ENCODE data around the gene DST.

Gene DST

DNA sequence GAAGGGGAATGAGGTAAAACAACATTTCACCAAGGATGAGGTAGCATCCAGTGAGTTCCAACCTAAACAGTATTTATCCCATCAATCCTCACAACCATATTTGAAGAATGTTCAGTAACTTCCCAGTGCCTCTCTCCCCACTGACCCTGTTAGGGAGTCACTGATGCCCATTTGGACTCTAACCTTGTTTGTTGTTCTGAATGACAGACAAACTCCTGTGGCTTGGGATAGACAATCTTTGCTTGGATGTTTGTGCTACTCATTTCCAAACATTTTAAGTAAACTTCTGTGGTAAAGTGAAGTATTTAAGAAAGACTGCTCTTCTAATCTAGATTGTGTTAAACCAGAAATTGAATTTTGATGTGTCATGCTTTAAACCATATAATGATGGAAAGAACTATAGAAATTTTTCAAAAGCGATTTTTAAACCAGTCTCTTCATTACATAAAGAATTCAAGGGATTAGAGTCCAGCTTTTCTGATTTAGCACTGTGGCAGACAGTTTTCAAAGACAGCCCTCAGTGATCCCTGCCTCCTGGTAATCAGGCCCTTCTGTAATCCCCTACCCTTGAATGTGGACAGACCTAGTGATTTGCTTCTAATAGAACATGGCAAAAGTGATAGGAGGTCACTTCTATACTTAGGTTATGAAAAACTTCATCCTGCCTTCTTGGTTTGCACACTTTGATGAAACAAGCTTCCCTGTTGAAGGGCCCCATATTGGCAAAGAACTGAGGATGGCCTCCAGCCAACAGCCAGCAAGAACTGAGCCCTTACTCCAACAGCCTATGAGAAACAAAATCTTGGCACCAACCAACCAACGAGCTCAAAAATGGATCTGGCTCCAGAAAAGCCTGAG, 191.6 kb downstream of the DST start:
- no peaks in the 10 kb centered on the region for H3K9me3 ChIP-seq
- no peaks in the 10 kb centered on the region; the same call in 1 of the 2 replicates for H3K36me3 ChIP-seq
- TF ChIP-seq, protein P1, sequence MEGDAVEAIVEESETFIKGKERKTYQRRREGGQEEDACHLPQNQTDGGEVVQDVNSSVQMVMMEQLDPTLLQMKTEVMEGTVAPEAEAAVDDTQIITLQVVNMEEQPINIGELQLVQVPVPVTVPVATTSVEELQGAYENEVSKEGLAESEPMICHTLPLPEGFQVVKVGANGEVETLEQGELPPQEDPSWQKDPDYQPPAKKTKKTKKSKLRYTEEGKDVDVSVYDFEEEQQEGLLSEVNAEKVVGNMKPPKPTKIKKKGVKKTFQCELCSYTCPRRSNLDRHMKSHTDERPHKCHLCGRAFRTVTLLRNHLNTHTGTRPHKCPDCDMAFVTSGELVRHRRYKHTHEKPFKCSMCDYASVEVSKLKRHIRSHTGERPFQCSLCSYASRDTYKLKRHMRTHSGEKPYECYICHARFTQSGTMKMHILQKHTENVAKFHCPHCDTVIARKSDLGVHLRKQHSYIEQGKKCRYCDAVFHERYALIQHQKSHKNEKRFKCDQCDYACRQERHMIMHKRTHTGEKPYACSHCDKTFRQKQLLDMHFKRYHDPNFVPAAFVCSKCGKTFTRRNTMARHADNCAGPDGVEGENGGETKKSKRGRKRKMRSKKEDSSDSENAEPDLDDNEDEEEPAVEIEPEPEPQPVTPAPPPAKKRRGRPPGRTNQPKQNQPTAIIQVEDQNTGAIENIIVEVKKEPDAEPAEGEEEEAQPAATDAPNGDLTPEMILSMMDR (IDR thresholded peaks at IDR 0.05; ENCODE audit: low read depth, low read length) = no peak
- H3K4me3 ChIP-seq (ENCODE audit: low read depth, low read length) = no peak overlapping the region
- DNase-seq = no peak
- H3K27me3 ChIP-seq = no peaks in the 10 kb centered on the region
- peaks cover 11% of the 10 kb centered on the region; the same call in 1 of the 2 replicates for H3K4me1 ChIP-seq

GRCh38 chr6:56450376-56450775, 192.3 kb downstream of the DST start:
- no peak for DNase-seq
- TF ChIP-seq, protein P1 (IDR thresholded peaks at IDR 0.05; ENCODE audit: low read depth, low read length) = no peak

GRCh38 chr6:56448046-56448445, 194.6 kb downstream of the DST start:
- H3K36me3 ChIP-seq = no peaks in the 10 kb centered on the region; the same call in 1 of the 2 replicates
- H3K4me3 ChIP-seq (ENCODE audit: low read depth, low read length) = no peak overlapping the region
- peaks cover 11% of the 10 kb centered on the region; the same call in 1 of the 2 replicates for H3K4me1 ChIP-seq
- TF ChIP-seq, protein P1 (IDR thresholded peaks at IDR 0.05; ENCODE audit: low read depth, low read length) = no peak
- no peaks in the 10 kb centered on the region for H3K9me3 ChIP-seq
- no peaks in the 10 kb centered on the region for H3K27me3 ChIP-seq
- DNase-seq = no peak

More at GRCh38 chr6:56450376-56450775, 192.3 kb downstream of the DST start:
- Histone ChIP-seq H3K4me3 (ENCODE audit: low read depth, low read length) (no peak overlapping the region), H3K27me3 (no peaks in the 10 kb centered on the region), H3K4me1 (peaks cover 11% of the 10 kb centered on the region; the same call in 1 of the 2 replicates), H3K36me3 (no peaks in the 10 kb centered on the region; the same call in 1 of the 2 replicates), H3K9me3 (no peaks in the 10 kb centered on the region)

DNA sequence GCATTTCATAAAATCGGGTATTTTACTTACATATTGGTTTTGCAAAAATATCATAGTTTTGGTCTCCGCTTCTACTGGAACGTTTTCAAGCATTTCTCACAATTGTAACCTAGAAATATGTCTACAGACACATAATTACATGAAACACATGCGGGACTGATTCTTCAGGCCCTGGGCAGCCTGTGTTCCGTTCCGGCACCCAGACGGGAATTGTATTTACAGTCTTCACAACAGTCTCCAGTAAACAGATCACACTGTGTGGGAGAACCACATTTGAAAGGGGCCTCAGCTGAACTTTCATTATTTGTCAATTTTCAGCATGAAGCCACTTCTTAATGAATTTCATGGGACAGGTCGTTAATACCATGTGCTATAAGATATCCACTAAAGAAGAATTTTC, 196.9 kb downstream of the DST start:
- Histone ChIP-seq H3K9me3 (no peaks in the 10 kb centered on the region), H3K36me3 (no peaks in the 10 kb centered on the region), H3K27me3 (no peaks in the 10 kb centered on the region), H3K4me3 (ENCODE audit: low read depth, low read length) (no peak overlapping the region), H3K4me1 (peaks cover 5% of the 10 kb centered on the region; the same call in 1 of the 2 replicates)
- DNase-seq = no peak
- TF ChIP-seq, protein P1 (IDR thresholded peaks at IDR 0.05; ENCODE audit: low read depth, low read length) = no peak

GRCh38 chr6:56444855-56445254, 197.8 kb downstream of the DST start:
- TF ChIP-seq, protein P1 (IDR thresholded peaks at IDR 0.05; ENCODE audit: low read depth, low read length) = no peak

DNA sequence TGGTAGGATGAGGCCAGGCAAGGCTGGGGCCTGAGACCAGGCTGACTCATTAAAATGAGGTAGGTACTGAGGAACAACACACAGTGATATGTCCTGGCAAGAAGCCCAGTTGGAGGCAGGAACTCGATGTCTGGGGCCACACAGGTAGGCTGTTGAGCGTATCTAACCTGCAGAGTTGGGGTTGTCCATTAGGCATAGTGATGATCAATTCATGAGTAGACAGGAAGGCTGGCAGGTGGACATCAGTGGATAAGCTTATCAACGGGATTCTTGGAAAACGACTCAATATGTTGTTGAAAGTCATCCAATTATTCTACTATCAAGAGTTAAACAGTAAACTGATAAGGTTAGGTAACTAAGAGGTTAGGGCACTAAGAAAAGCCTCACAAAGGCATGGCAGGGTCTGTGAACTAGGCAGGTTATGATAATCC, 202.1 kb downstream of the DST start:
- H3K9me3 ChIP-seq = no peaks in the 10 kb centered on the region
- TF ChIP-seq, protein P1 (IDR thresholded peaks at IDR 0.05; ENCODE audit: low read depth, low read length) = no peak
- H3K27me3 ChIP-seq = no peaks in the 10 kb centered on the region
- no peaks in the 10 kb centered on the region for H3K4me1 ChIP-seq
- no peak overlapping the region for H3K4me3 ChIP-seq (ENCODE audit: low read depth, low read length)
- no peaks in the 10 kb centered on the region for H3K36me3 ChIP-seq
- DNase-seq = no peak

More at GRCh38 chr6:56444855-56445254, 197.8 kb downstream of the DST start:
- H3K4me1 ChIP-seq = no peaks in the 10 kb centered on the region
- no peaks in the 10 kb centered on the region for H3K27me3 ChIP-seq
- no peak for DNase-seq
- H3K4me3 ChIP-seq (ENCODE audit: low read depth, low read length) = no peak overlapping the region
- no peaks in the 10 kb centered on the region for H3K36me3 ChIP-seq
- H3K9me3 ChIP-seq = no peaks in the 10 kb centered on the region
